GM12891 (cell line): ENCODE data around the gene LRRC36.

Source experiments
- POLR2A ChIP-seq: IDR thresholded peaks from 2 replicates; pipeline ENCODE4 v1.6.1; 2011; ENCODE audit warnings: low read depth, low read length, control low read depth
- POLR2AphosphoS5 ChIP-seq: IDR thresholded peaks from 2 replicates; pipeline ENCODE4 v1.6.1; 2011; ENCODE audit warnings: low read depth, low read length, control low read depth

GRCh38 chr16:67305216-67306071, 21.2 kb upstream of the LRRC36 start:
- no peak for TF ChIP-seq POLR2A
- TF ChIP-seq POLR2AphosphoS5: no peak
